CD4-positive, alpha-beta T cell treated with Interleukin-12 subunit alpha and Interleukin-12 subunit beta, for 1 hour (primary cell): ENCODE results near the gene RUFY1.
"Not testable (repeated sequence)": the region's sequence is repeated elsewhere in the genome, so short reads cannot be mapped to it uniquely, and the experiment has no call there.

Source experiments
- DNase-seq: peaks from one replicate; pipeline ENCODE4 v3.0.0-alpha.2; 2020

The RUFY1 gene, protein sequence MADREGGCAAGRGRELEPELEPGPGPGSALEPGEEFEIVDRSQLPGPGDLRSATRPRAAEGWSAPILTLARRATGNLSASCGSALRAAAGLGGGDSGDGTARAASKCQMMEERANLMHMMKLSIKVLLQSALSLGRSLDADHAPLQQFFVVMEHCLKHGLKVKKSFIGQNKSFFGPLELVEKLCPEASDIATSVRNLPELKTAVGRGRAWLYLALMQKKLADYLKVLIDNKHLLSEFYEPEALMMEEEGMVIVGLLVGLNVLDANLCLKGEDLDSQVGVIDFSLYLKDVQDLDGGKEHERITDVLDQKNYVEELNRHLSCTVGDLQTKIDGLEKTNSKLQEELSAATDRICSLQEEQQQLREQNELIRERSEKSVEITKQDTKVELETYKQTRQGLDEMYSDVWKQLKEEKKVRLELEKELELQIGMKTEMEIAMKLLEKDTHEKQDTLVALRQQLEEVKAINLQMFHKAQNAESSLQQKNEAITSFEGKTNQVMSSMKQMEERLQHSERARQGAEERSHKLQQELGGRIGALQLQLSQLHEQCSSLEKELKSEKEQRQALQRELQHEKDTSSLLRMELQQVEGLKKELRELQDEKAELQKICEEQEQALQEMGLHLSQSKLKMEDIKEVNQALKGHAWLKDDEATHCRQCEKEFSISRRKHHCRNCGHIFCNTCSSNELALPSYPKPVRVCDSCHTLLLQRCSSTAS

DNA sequence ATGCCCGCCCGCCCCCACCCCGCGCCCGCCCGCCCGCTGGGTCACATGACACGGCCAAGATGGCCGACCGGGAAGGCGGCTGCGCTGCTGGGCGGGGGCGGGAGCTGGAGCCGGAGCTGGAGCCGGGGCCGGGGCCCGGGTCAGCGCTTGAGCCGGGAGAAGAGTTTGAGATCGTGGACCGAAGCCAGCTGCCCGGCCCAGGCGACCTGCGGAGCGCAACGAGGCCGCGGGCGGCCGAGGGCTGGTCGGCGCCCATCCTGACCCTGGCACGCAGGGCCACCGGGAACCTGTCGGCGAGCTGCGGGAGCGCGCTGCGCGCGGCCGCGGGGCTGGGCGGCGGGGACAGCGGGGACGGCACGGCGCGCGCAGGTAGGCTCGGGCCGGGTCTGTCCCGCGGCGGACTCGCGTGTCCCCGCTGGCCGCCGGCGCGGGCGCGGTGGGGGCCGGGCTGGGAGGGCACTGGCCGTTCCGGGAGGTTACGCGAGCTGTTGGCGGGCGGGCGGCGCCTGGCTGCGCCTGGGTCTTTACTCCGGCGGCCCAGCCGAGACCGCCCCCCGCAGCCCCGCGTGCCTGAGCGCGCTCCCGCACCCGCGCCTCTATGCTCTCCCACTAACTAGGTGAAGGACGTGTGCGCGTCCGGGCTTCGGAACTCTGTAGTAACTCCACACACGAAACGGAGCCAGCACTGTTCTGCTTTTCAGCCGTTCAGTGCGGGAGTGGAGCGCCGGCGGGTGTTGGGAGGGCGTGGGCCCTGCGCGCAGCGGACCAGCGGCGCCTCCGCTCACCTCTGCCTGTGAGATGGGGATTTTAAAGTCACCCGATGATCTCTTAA lies at the start of gene RUFY1:
RUFY1 (plus strand) TSS at position 44 of the 832 bp plus-strand sequence; CDS start at position 60, 16 bp downstream.
- peak; percentile 85 for DNase-seq

DNA sequence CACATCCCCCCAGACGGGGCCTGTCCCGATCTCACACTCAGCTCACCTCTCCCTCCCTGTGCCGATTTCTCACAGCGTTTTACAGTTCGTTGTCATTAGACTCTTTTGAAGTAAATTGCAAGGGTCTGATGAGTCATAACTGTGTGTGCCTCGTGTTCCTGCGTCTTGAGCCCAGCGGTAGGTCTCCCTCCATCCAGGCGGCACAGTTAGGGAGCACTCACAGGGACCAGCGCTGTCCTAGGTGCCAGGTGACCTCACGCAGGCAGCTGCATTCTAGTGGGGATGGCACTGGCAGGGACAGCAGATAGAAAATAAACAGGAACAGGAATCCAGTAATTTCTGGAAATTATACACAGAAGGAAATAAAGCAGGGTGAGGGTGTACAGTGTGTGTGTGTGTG lies 48.4 kb upstream of the RUFY1 start:
- DNase-seq = not testable (repeated sequence)

DNA sequence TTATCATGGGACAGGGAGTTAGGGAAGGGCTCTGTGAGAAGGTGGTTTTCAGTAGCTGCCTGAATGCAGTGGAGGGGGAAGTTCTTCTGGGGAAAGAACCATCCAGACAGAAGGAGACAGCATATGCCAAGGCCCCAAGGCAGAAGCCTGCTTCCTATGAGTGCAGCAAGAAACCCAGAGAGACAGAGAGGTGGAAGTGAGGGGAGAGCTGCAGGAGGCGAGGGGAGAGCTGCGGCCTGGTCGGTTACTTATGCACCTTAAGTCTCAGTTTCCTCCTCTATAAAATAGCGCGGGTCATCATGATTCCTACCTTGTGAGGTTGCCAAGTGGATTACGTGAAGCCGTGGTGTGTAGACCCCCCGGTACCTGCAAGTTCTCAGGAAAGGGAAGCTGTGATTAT lies 47.9 kb upstream of the RUFY1 start:
- not testable (repeated sequence) for DNase-seq

DNA sequence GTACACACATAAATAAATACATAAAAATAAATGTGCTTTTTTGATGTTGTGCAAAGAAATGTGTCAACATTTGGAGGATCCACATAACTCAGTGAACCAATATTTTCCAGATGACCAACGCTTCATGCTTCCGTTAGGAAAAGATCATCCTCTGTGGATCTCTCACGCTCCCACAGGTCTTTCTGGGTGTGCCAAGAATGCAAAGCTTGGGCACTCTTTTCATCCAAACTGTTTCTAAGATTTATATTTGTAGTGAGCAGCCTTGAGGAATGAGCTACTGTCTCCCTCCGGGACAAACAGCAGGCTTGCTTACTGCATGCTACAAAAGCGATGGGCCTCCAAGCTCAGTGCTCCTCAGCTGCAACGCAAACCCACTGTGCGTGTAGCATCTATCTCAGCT lies 46.2 kb upstream of the RUFY1 start:
- DNase-seq = no peak

DNA sequence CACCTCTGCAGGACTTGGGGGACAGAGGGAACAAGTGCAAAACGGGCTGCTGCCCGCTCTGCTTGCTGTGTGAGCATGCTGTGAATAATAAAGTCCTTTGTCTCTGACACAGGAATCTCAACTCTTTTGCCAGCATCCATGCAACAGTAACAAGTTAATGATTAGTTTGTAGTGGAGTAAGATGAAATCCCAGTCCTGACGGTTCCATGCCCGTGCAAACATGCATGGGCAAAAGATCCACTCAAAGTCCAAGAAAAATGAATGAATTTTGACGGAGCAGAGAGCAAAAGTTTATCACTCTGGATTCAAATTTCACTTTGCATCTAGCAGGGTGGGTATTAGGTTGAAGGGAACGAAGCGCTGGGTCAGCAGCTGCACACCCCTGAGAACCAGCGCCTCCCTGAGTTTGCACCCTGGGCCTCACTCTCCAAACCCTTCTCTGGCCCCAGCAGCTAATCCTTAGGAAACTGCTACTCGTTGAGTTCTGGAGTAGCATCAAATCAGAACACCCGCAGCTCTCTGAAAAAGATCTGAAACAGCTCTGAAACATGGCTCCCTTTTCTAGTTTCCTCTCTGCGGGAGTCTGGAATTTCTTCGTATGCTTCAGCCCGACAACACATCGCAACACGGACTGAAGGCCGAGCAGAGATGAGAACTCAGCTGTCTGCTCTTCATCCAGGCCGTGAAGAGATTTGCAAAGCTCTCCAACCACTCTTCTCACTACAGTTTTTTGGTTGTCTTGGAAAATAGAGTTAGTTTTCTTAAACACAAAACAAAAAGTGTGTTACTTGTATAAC lies 45.6 kb upstream of the RUFY1 start:
- DNase-seq = no peak

DNA sequence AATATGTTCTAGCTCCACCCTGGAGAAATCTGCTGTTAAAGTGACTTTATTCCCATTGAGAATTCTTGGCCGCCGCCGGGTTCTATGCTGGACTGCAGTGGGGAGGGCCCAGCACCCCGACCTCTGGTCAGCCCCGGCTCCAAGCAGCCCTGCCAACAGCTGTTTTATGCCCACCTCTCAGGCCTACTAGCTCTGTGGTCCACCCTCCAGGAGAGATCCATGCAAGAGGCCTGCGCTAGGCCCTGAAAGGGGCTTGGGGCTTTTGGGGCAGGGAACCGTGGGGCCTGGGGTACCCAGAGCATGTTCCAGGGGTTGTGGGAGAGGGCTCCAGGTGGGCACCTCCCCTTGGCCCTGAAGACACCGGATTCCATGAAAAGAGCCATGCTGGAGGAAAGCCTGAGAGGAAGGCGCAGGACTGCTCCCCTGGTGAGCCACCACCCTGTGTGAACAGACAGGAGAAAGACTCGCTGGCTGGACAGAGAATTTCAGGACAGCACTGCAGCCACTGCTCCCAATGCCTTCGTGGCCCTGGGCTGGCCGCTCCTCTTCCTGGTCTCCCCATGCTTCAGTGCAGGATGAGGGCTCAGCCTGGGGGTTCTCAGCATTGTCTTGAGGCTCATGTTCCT lies 44.6 kb upstream of the RUFY1 start:
- DNase-seq = no peak

DNA sequence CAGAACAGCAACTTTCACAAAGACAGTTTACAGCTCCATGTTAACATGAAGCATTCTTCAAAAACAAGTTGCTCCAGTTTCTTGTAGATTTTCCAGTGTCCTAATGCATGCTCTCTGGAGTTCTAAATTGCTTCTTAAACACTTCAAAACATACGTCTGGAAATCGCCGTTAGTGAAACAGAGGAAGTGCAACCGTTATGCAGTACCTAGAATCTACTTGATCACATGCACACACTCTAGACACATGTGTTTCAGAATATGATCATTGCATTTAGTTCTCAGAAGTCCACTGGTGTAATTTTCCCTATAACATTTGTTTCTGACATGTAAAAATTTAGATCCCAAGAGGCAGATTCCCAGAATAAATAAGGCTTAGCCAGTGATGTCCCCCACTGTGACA lies 41.1 kb upstream of the RUFY1 start:
- no peak for DNase-seq

DNA sequence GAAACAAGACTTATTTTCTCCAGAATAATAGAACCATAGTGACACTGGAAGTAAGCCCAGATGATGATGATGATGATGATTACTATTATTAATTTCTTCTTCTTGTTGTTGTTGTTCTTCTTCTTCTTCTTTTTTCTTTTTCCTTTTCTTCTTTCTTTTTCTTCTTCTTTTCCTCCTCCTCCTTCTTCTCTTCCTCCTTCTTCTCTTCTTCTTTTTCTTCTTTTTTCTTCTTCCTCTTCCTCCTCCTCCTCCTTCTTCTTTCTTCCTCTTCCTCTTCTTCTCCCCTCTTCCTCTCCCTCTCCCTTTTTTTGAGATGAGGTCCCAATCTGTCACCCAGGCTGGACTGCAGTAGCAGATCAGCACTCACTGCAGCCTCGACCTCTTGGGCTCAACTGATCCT lies 40.5 kb upstream of the RUFY1 start:
- no peak for DNase-seq

DNA sequence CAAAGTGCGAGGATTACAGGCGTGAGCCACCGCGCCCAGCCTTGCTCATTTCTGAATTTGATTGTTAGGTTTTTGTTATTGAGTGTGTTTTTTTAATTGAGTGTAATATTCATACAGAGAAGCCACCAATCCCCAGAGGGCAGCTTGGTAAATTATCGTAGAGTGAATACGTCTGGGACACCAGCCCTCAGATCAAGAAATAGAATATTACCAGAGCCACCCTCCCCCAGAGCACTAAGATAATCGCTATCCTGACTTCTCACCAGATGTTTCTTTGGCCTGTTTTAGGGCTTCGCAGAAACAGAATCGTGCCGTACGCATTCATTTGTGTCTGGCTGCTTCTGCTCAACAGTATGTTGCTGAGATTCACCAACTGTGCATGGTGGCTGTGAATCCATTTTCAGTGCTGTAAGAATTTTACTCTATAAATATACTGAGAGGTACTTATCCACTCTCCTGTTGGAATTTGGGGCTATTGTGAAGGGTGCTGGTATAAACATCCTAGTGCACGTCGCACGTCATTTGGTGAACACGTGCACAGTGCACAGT lies 37.8 kb upstream of the RUFY1 start:
- no peak for DNase-seq

DNA sequence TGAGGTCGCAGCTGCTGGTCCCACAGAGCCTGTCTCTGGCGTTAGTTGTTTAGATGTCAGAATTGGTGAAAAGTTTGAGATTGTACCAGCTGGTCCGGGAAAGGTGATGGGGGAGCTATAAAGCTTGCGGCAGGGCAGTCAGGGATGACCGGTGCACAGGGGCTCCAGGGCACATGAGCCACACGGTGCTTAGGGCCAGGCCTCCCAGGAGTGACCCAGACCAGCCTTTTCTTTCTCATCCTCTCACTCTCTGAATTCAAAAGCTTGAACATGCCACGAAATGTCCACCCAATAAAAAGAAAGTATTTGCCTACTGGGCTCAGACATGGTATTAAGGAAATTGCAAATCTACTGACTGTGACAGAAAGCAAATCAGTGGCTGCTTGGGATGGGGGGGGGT lies 34.9 kb upstream of the RUFY1 start:
- DNase-seq = not testable (repeated sequence)

DNA sequence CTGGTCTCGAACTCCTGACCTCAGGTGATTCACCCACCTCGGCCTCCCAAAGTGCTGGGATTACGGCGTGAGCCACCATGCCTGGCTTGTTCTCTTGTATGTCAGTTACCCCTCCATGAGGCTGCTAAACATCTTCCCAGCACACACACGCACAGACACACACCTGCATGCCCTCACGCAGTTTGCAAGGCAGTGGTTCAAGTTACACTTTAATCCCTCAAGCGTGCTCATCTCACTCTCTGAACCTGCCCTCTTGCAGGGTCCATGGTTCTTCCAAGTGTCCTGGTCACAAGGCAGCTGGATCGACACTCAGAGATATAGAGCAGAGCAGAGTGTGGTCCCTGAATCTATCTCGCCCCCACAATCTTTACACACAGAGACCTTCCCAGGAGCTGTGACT lies 34.1 kb upstream of the RUFY1 start:
- DNase-seq = no peak

DNA sequence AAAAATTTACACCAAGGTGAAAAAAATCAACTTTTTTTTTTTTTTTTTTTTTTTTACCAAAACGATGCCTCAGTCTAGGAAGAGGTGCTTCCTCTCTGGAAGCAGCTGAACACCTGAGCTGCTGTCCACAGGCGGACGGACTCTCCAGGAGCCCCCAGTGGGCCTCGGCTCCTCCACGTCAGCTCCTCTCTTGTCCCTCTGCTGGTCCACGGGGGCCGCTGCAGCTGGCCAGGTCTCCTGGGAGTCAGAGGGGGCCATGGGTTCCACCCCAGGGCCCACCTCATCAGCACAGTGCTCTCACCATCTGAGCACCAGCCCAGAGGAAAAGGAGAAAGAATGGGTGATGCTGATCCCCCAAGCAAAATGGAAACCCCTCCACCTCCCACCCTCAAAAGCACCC lies 32.6 kb upstream of the RUFY1 start:
- DNase-seq = not testable (repeated sequence)

DNA sequence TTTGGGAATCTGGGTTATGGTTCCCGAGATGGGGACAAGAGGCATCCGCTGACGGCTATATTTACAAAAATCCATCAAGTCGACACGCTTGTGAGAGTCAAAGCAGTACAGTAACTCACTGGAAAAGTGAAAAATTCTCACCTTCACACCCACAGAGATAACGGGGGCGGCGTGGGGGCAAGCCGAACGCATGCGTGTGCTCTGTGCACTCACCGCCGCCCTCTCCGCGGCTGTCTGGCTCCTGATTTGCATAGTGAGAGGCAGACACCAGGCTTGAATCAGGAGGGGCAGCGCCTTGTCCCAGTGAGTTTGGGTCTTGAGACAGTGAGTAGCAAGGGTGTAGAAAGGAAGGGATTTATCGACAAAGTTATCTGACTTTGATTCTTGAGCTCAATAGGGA lies 32.0 kb upstream of the RUFY1 start:
- not testable (repeated sequence) for DNase-seq

DNA sequence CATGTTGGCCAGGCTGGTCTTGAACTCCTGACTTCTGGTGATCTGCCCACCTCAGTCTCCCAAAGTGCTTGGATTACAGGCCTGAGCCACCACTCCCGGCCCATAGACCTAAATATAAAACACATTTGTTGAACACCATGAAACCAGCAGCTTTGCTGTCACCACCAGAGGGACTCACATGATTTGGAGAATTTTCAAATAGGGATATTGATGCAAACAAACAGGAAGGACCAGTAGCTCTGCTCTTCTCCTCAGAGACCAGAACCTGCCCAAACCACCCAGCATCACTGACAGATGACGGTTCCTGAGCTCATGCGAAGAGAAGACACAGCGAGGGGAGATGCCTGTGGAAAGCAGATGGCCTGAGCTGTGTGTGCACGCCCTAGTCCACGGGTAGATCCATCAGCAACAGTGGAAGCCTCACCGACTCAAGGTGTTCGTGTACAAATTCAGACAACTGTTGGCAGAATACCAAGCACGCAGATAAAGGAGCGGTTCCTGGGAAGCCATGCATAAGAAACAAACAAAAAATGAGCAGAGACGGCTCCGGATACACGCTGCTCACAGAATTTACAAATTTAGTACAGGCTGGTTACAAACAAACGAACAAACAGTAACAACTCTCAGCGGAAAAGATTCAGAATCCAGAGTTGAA lies 30.8 kb upstream of the RUFY1 start:
- not testable (repeated sequence) for DNase-seq

DNA sequence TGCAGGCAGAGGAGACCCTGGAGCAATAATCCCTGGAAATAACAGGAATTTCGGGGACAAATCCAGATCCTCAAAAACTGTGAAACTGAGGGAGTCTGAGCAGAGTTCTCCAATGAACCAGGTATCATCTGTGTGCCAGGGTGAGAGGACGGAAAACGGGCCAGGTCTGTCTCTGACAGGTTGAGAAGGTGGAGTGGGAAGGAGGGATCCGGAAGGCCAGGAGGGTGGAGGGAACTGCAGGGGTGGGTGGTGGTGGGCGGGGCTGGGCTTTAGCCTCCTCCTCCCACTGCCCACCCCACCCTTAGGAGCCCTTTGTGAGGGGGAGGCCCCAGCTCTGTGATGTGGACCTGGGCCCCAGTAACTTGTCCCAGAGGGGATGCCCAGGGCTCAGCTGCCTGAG lies 28.2 kb upstream of the RUFY1 start:
- not testable (repeated sequence) for DNase-seq

DNA sequence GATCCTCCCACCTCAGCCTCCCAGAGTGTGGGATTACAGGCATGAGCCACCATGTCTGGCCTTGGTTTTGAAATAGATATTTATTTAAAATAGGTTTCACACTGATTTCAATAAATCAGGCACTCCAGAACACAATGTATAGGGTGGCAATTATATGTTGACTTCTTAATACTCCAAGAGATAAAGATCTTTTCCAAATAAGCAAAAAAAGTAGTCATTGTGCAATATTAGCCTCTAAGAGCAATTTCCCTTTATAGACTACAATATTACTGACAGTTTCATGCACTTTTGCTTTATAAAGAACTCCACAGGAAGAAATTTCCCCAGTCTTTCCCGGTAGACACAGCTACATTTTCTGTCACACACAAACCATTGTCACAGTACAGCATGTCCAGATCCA lies 23.4 kb upstream of the RUFY1 start:
- no peak for DNase-seq

DNA sequence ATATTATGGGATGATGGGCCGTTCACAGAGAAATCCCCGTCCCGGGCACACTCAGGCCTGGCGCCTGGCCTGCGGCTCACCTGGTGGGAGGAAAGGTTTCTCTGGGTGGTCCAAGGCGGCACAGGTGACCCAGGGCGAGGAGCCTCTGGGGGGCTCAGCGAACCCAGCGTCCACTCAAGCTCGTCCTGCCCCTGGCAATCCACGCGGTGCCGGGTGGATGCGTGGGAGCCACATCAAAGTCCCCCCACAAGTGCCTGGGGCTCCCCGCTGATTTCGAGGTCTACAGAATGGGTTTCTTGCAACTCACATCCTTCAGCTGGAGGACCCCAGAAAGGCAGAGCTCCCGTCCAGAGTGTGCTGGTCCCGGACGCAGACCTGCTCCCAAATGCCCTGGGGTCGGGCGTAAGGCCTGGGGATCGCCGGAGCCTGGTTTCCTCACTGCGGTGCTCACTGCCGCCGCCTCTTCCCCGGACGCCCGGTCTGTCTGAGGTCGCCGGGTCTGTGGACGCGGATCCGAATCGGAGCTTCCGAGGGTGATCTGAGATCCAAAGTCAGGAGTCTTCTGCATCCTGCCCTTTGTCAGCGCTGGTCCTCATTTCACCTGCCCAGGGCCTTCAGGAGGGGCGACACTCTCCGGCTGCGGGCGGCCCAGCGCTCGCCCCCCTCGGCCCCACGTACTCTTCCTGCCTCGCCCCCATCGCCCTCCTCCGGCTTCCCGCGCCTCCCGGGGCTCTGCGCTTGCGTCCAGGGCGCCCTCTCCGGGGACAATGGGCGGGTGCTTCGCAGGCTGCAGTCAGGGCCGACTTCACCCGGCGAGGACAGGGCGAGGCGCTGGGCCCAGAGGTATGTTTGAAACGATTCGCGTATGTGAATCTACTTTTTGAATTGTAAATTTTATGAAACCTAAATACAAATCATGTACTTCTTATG lies 20.0 kb upstream of the RUFY1 start:
- DNase-seq = peak; percentile 62

DNA sequence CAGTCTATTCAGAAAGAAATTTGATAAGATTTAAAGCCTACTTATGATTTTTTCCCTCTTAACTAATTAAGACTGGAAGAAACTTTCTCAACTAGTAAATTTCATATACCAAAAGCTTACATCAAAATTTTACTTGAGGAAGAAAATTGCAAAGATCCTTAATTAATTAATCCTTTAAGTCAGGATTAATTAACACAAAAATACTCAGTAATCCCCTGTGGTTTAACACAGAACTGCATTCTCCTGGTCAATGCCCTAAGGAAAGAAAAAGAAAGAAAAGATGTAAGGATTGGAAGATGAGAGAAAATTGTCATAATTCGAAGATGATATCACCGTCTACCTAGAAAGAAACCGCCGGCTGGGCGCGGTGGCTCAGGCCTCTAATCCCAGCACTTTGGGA lies 17.3 kb upstream of the RUFY1 start:
- no peak for DNase-seq

DNA sequence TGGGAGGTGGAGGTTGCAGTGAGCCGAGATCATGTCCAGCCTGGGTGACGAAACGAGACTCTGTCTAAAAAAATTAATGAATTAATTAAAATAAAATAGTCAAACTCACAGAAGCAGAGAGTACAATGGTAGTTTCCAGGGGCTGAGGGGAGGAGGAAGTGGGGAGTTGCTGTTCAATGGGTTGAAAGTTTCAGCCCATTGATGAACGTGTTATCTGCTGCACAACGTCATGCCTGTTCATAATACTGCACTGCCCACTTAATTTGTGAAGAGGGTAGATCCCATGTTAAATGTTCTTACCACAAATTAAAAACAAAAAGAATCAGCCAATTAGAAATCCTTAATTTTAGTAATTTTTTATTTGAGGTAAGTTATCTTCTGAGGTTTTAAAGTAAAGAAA lies 16.4 kb upstream of the RUFY1 start:
- no peak for DNase-seq

DNA sequence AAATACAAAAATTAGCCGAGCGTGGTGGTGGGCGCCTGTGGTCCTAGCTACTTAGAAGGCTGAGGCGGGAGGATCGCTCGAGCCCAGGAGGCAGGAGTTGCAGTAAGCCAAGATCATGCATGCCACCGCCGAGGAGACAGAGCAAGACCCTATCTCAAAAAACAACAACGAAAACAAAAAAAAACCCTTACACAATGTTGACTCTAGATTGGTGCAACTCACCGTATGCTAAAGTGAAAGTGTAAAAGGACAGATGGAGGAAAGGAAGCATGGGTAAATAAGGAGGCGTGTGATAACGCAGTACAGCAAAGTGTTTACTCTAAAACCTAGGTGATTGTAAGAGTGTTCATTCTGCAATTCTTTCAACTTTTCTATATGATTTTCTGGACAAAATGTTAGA lies 15.9 kb upstream of the RUFY1 start:
- DNase-seq = no peak
